Limb (tissue), 2 donors: ENCODE data around the gene ATP1A1.

ENCODE experiments used
- DNase-seq, 2 donors: peaks; one replicate each; pipeline ENCODE4 v3.0.0-alpha.2; 2016; ENCODE audit errors: extremely low spot score in 2 of 2

The ATP1A1 gene

DNA sequence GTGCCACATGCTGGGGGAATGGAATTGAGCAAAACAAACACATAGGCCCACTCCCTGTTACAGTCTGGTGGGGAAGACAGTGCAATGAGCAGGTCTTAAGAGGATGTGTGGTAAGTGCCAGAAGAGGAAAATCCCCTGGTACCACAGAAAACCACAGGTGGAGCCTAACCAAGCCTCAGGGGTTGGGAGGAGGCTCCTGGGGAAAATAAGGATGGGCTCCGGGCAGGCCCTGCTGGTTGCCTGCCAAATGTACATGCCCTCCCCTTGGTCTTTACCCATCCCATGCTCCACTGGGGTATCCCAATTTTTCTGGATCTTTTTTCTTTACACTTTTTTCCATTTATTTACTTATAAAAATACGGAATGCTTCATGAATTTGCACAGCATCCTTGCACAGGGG is 40.4 kb downstream of the ATP1A1 start:
- DNase-seq, result no peak

- no peak for DNase-seq
Observed at GRCh38 chr1:116414364-116414763, 41.3 kb downstream of the ATP1A1 start.

- no peak for DNase-seq
Observed at GRCh38 chr1:116415200-116415698, 42.2 kb downstream of the ATP1A1 start.

DNA sequence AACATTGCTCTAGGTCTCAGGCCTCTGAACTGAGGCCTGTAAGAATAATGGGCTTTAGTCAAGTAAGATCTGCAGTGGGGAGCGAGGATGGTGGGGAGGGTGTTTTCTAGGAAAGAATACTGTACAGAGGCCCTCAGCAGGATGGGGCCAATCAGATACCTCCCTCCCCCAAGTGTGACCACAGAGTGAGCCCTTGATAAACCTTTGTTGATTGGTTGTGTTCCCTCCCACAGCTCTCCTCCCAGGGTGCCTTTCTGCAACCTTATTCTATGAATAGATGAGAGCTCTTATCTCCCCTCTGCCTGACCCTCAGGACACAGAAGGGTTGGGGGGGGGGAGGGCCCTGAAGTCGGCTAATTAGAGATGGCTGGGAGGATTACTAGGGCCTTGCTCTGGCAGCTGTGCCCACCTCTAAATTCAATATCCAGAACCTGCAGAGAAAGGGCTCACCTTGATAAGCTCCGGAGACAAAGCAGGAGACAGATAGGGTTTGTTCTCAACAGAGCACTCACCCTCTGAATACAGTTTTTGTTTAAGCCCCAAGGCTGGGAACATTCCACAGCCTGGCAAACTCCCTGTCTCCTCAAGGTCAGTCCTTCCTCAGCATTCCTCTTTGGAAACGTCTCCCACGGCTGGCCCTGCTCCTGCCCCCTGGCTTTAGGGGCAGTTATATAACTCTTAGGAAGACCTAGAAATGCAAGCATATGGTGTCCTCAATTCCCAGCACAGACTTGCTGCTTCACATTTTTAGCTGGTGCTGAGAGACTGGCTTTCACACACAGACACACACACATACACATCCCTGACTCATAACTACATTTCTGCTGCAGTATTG is 42.9 kb downstream of the ATP1A1 start:
- DNase-seq, result no peak

DNA sequence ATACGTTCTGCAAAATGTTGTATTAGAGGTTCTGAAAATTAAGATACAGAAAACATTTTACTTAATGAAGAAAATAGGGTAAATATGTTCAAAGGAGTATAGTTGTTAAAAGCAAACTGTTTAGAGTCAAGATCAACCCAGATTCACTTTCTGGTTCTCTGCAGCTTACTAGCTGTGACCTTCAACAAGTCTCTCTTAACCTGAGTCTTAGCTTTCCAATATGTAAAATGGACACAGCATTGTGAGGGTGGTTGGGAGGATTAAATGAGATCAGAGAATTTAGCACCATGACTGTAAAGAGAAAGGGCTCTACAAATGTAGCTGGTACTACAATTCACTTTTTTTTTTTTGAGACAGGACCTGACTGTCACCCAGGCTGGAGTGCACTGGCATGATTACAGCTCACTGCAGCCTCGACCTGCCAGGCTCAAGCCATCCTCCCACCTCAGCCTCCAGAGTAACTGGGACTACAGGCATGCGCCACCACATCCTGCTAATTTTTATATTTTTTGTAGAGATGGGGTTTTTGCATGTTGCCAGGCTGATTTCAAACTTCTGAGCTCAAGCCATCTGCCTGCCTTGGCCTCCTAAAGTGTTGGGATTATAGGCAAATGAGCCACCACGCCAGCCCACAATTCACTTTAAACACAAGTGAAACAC is 43.9 kb downstream of the ATP1A1 start:
- DNase-seq, result no peak

- DNase-seq, result no peak
Observed at GRCh38 chr1:116417678-116418077, 44.6 kb downstream of the ATP1A1 start.

DNA sequence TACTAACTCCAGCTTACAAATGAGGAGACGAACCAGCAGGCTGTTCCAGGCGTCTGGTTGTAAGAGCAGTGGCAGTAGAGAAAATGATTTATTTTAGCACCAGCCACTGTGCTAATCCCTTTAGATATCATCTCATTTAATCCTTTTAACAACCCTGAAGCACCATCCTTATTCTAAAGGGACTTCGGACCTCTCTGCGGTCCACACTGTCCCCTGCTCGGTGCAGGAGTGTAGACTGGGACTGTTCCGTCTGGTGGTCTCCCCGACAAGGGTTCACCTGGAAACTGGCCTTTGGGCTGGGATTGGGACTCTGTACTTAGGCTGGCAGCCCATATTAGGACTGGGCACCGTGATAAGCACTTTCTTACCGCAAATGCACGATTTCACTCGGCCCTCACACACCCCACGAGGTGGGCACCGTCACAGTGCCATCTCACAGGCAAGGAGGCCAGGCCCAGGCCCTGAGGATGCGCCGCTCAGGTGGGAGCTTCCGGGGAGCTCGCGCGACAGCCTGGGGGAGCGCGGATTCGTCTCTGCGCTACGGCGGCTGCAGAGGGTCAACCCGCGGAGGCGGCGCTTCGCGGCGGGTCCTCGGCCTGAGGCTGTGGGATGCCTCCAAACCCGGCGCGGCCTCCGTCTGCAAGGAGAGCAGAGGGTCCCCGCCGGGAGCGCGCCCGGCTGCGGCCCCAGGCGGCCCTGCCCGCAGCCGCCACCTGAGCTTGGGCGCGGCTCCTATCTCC is 45.2 kb downstream of the ATP1A1 start:
- peak; percentile 74 to 92 for DNase-seq

DNA sequence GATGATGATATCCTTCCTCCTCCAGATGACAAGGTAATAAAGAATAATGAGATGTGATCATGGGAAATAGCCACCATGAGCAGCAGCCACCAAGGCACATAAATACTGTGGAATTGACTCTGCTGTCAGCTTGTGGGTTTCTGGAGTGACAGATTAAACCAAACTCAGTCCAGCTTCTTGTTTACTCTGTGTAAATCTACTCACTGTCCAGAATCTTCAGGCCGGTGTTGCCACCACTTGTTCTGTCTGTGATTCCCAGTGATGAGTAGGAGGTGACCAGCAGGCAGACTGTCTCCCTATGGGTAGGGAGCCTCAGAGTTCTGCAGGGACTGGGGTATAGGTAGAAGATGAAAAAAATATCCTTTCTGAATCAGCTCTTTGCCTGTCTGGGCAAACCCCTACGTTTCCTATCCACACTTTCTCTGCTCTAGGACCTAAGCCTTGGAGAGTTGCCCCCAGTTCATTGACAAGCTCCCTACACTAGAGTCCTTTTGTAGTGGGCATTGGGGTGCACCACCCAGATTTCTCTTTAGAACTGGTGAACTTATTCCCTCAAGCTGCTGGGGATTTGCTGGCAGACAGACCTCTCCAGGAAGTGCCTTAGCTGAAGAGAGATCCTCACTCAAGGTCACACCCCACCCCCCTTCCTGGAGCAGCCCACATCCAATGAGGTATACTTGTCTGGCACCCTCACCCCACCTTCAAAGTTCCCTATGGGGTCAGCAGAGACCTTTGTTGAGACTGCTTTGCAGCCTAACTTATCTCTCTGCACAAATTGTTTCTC is 47.6 kb downstream of the ATP1A1 start:
- peak in 1 of 2 donors; percentile 7 for DNase-seq

GRCh38 chr1:116424438-116424837 is 51.4 kb downstream of the ATP1A1 start:
- no peak for DNase-seq

GRCh38 chr1:116424863-116425262 is 51.8 kb downstream of the ATP1A1 start:
- DNase-seq, result peak in 1 of 2 donors; percentile 1

- DNase-seq, result no peak
Observed at GRCh38 chr1:116425987-116426386, 52.9 kb downstream of the ATP1A1 start.

DNA sequence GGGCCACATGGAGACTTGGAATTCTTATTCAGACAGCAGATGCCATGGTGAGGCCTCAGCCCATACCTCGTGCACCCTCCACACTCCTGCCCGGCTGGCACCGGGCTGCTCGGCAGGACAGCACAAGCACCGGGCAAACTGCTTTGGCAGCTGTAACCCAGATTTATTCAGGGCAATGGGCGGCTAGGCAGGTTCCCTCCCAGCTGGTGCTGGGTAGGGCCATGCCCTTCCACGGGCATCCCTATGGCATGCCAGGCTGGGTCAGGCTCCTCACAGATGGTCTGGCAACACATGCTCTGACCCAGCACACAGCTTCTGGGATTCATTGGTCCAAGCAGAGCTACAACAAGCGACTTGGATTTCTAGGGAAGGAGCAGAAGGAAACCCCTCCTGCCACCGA is 53.4 kb downstream of the ATP1A1 start:
- DNase-seq, result no peak

DNA sequence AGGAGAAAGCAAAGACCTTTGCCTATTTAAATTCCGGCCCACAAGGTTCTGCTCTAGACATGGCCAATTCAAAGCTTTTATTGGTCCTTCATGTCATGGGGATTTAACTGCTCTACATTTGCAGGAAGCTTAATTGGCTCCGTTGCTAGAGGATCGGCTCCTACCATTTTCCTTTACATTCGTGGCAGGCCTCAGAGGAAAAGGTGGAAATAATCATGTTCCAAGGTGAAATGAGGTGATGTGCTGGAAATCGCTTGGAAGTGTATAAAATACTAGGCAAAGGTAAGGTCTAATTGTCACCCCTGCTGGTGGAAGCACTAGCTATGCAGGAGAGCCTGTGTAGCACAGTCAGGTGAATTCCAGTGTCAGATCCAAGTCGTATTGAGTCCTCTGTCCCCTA is 55.5 kb downstream of the ATP1A1 start:
- no peak for DNase-seq

GRCh38 chr1:116429821-116430374 is 56.9 kb downstream of the ATP1A1 start:
- DNase-seq, result no peak

DNA sequence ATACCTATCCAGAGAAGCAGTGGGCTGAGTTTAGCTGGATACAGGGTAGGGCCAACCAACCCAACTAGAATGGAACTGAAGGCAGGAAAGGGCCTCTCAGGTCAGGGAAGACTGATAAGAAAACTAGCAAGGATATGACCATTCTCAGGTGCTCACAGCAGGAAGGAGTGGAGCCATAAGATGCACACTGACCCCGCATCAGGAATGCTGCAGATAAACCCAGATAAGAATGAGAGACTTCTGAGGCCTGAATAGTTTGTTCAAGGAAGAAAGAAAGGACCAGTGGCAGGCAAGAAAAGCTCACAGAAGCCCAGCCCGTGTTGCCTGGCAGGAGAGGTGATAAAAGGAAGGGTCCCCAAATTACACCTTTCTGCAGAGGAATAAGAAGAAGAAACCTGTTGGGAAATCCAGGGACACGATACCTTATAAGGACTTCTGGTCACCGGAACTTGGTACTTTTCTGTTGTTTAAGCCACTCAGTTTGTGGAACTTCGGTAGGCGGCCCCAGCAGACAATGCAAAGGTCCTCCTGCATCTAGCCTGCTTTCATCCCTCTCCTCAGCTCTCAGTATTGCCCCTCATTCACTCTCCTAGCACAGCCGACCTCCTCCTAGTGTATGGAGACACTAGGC is 58.9 kb downstream of the ATP1A1 start:
- no peak for DNase-seq

DNA sequence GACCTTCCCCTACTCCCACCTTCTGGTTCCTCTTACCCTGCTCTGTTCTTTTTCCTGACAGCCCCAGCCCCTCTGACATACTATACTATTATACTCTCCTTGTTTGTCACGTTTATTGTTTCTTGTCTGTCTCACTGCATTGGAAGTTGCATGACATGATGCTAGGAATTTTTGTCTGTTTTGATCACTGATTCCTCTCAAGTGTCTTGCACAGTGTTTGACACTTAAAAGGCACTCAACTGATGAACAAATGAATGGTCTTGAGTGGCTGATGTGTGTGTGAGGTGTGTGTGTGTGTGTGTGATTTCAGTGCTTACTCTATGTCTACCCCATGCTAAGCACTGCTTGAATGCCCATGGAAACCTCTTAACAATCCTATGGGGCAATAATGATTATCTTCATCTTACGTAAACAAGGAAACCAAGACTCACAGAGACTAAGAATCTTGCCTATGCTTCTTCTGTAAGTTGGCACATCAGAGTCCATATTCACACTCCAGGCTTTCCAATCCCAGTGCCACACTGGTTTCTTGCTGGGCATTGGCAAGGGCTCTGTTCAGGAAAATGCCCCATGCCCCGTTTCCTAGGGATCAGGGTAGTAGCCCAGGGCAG is 59.7 kb downstream of the ATP1A1 start:
- no peak for DNase-seq

DNA sequence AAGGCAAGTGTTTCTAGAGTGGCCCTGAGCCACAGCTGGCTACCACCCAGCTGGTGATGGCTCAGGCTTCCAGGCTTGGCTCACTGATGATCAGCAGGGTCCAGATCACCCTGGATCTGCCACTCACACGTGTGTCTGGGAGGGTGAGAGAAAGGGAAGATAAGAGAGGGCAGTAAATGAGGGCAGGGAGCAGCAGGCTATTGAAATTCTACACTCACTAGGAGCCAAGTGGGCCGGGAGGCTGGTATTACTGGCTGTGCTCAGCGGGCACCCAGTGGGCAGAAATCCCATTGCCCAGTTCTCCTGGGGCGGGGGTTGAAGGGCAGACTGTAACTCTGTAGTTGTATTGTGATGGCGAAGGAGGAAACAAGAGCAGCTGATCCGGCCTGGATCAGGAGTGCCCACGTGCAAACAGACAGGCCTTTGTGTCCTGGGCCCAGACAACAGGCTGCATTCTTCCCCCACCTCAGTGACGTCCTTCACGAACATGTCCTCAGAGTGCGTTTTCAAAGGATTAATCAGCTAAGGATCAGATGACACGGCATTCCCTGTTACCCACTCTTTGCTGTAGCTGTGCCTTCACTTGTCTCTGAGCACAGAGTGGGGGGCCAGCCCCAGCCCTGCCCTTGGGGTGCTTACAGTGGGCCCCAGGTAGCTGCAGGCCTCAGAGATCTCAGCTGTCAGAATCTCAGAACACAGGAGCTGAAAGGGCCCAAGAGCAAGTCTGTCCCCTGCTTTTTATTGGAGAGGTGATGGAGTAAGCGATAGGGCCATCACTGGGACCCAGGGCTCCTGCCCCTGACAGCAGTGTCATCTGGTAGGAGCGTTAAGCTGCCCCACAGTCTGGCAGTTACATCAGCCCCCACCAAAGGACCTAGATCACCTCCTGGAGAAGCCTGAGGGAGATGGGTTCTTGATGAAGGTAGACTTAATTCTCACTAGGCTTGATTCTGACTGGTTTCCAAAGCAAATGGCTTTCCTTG is 60.5 kb downstream of the ATP1A1 start:
- DNase-seq, result no peak

DNA sequence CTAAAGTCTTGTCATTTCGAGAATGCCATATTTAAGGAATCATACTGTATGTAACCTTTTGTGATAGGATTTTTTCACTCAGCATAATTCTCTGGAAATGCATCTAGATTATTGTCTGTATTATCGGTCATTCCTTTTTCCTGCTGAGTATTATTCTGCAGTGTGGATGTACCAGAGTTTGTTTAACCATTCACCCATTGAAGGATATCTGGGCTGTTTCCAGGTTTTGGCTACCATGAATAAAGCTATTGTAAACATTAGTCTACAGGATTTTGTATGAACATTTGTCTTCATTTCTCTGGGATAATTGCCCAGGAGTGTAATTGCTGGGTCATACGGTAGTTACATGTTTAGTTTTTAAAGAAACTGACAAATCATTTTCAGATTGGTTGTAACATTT is 61.8 kb downstream of the ATP1A1 start:
- DNase-seq, result no peak
